NCI-H526 (cell line): ENCODE measurements around the gene THSD7A.

ENCODE experiments used
- DNase-seq, 2 experiments: peaks; one replicate each; lab custom pipeline; 2025; lab: John Stamatoyannopoulos, UW

The THSD7A gene

GRCh38 chr7:11412036-11412435 is 420.0 kb downstream of the THSD7A start:
- DNase-seq, result no peak

GRCh38 chr7:11410656-11411644 is 421.0 kb downstream of the THSD7A start:
- DNase-seq, result no peak

- no peak for DNase-seq
These were observed 427.6 kb downstream of the THSD7A start for GRCh38 chr7:11404355-11404754.

- no peak for DNase-seq
These were observed 428.2 kb downstream of the THSD7A start for GRCh38 chr7:11403781-11404180.

GRCh38 chr7:11394438-11394837 is 437.6 kb downstream of the THSD7A start:
- no peak for DNase-seq

- DNase-seq, result no peak
These were observed 452.4 kb downstream of the THSD7A start for GRCh38 chr7:11379641-11380040.

- no peak for DNase-seq
These were observed 455.5 kb downstream of the THSD7A start for GRCh38 chr7:11376529-11376928.

- DNase-seq, result no peak
These were observed 457.4 kb downstream of the THSD7A start for GRCh38 chr7:11374629-11375028.

GRCh38 chr7:11373546-11374142 is 458.4 kb downstream of the THSD7A start:
- peak in 1 of 2 experiments; percentile 50 for DNase-seq

- DNase-seq, result no peak
These were observed 462.3 kb downstream of the THSD7A start for GRCh38 chr7:11369696-11370095.

GRCh38 chr7:11366118-11366517 is 465.9 kb downstream of the THSD7A start:
- DNase-seq, result no peak

GRCh38 chr7:11358637-11359036 is 473.4 kb downstream of the THSD7A start:
- DNase-seq, result no peak

- no peak for DNase-seq
These were observed 476.5 kb downstream of the THSD7A start for GRCh38 chr7:11355399-11356005.

GRCh38 chr7:11346302-11346701 is 485.7 kb downstream of the THSD7A start:
- no peak for DNase-seq

- DNase-seq, result no peak
These were observed 486.4 kb downstream of the THSD7A start for GRCh38 chr7:11345621-11346020.

GRCh38 chr7:11343818-11344413 is 488.1 kb downstream of the THSD7A start:
- DNase-seq, result peak in 1 of 2 experiments; percentile 68

GRCh38 chr7:11343136-11343535 is 488.9 kb downstream of the THSD7A start:
- DNase-seq, result no peak

GRCh38 chr7:11341285-11341944 is 490.6 kb downstream of the THSD7A start:
- DNase-seq, result peak; percentile 29 to 74

GRCh38 chr7:11336432-11336831 is 495.6 kb downstream of the THSD7A start:
- no peak for DNase-seq

- no peak for DNase-seq
These were observed 496.1 kb downstream of the THSD7A start for GRCh38 chr7:11335947-11336346.

- DNase-seq, result no peak
These were observed 499.2 kb downstream of the THSD7A start for GRCh38 chr7:11332865-11333228.
